ENCODE results near the gene IFIT1B. TPM values are rescaled to one million over a fixed set of nuclear protein-coding genes. Genes with fewer than 3 reads are reported as not detected.

The IFIT1B gene, protein sequence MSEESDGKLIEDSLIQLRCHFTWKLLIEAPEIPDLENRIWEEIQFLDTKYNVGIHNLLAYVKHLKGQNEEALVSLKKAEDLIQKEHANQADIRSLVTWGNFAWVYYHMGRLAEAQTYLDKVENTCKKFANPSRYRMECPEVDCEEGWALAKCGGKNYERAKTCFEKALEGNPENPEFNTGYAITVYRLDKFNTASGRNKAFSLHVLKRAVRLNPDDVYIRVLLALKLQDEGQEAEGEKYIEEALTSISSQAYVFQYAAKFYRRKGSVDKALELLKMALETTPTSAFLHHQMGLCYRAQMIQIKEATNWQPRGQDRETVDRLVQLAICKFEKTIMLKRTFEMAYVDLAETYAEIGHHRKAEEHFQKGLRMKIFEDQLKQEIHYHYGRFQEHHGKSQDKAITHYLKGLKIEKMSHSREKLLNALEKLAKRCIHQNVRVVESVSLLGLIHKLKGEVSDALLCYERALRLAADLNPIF
- not detected in 2 replicates for total RNA-seq (2021; fragmentation: NEBNext Ultra II Directional; extraction: Animal tissue kit (Norgen Biotek cat#: 25700))
- polyA plus RNA-seq (2011; rRNA removed) = not detected in 2 replicates
- polyA plus RNA-seq (2011; cell fraction: cytosol; rRNA removed) = not detected
- not detected for polyA plus RNA-seq (2011; cell fraction: nucleus; rRNA removed)
- not detected in 4 replicates for polyA plus RNA-seq (2012, experiment 1 of 2)
- not detected for polyA plus RNA-seq (2012, experiment 2 of 2)
- not detected for polyA plus RNA-seq (2013, experiment 1 of 2)
- polyA plus RNA-seq (2013, experiment 2 of 2) = not detected
- polyA minus RNA-seq (2011; rRNA and poly(A)+ RNA removed) = not detected in 2 replicates
- polyA minus RNA-seq (2011; cell fraction: cytosol; rRNA and poly(A)+ RNA removed) = not detected
- not detected for polyA minus RNA-seq (2011; cell fraction: nucleus; rRNA and poly(A)+ RNA removed)
- long read RNA-seq, experiment 1 = 0 reads
- long read RNA-seq, experiment 2 = 0 reads

DNA sequence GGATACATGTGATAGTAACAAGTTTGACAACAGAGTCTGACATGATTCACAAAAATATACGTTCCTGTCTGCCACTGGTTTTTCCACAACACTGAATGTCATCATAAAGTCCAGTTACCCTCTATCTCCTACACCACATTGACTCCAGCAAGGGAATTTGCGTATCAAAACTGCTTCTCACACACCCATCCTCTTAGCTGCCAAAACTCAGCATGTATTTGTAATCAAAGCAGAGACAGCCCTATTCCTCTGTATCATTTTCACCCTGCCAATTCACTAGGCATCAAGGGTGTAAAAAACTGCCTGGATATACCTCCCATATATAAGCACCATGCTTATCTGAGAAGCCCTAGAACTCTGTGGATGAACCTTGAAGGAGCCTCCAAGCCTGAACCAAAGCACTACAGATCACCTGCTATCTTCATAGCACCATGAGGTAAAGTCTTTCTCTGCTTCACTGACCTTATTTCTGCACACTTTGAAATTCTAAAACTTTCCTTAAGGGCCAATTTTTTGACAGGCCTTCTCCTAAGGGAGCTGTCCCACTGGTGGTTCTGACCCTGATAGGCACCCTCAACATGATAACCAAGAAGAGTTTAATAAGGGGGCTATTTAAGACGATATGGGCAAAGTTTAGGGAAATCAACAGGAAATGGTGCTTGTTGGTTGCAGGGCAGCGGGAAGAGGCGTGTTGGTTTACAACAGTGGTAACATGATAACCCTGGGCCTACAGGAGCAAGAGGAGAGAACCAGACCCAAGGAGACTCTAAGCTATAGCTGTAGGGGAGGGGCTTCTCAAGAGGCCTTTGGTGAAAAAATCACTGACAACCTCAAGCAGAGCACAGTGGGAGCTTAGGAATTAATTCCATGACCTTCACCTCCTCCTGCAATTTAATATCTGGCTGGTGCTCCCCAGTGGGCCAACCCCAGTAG, at the start of gene IFIT1B:
Gene IFIT1B (plus strand): TSS at position 352 of the 933 bp plus-strand sequence. CDS start 80 bp downstream, at position 432.
- ChIA-PET CTCF (ENCODE audit: partially characterized antibody) (interaction anchor here (0.9 to 2.7 kb wide), 4 partner anchors 10 to 114 kb away, joined by 3 to 31 read pairs (median 3); no protein-coding TSS in a partner anchor), POLR2A (ENCODE audit: partially characterized antibody) (interaction anchor here (0.6 to 1.2 kb wide), 3 partner anchors 8 to 1026 kb away, joined by 3 to 5 read pairs (median 3); partner anchors contain the start of gene IFIT1)
- no peaks in the 10 kb centered on the region for H3K79me1 ChIP-seq (ENCODE audit: low read depth, low read length)
- DNase-seq (ENCODE audit: low read depth in 1 of 2, low spot score in 2 of 2) (no peak), FAIRE-seq (no peak)
- no peak within 1 kb of the TSS for H3K56ac ChIP-seq (replicated peaks; ENCODE audit: insufficient read length, low read depth, low read length)
- H3K4ac ChIP-seq (replicated peaks; ENCODE audit: insufficient read length, low read depth, low read length) = no peak within 1 kb of the TSS
- no peak within 1 kb of the TSS for H2BK20ac ChIP-seq (ENCODE audit: low read length)
- H3K79me2 ChIP-seq (ENCODE audit: control insufficient read depth in 1 of 2, insufficient read depth in 2 of 2, low read length in 2 of 2) = no peaks in the 10 kb centered on the region
- H3K27ac ChIP-seq (ENCODE audit: low read depth, low read length) = no peak within 1 kb of the TSS
- H2BK12ac ChIP-seq (ENCODE audit: low read depth, low read length) = peak within 1 kb of the TSS; percentile 10; the same call in 1 of the 2 replicates
- no peak within 1 kb of the TSS for H4K8ac ChIP-seq (ENCODE audit: extremely low read depth, insufficient read depth, low read length)
- H2BK5ac ChIP-seq (ENCODE audit: low read depth, low read length) = no peak within 1 kb of the TSS
- H3K23ac ChIP-seq (ENCODE audit: insufficient read length) = no peak within 1 kb of the TSS
- 74% methylated on average over 5 of the region's 5 CpGs; no CpG with 5 or more reads in 1 of the 2 experiments for WGBS, 2 experiments (ENCODE audit: extremely low coverage in 1 of 2, insufficient coverage in 1 of 2, insufficient read length in 1 of 2, insufficient replicate concordance in 2 of 2, low coverage in 1 of 2, low lambda C conversion rate in 2 of 2, missing lambda C conversion rate in 1 of 2)
- H2BK120ac ChIP-seq (replicated peaks; ENCODE audit: low read depth, low read length) = no peak within 1 kb of the TSS
- no peaks in the 10 kb centered on the region for H3K27me3 ChIP-seq (replicated peaks in 1 of 4; ENCODE audit: control insufficient read depth in 3 of 4, extremely low read depth in 1 of 4, insufficient read depth in 3 of 4, low read length in 3 of 4)
- no peak within 1 kb of the TSS for H3K9ac ChIP-seq (replicated peaks in 1 of 4; ENCODE audit: extremely low read depth in 1 of 4, low read depth in 3 of 4, low read length in 3 of 4)
- no peak within 1 kb of the TSS for H3K4me3 ChIP-seq (ENCODE audit: extremely low read depth in 1 of 4, insufficient read depth in 2 of 4, low read depth in 3 of 4, low read length in 4 of 4)
- no peaks in the 10 kb centered on the region for H3K23me2 ChIP-seq (ENCODE audit: low read depth, low read length)
- no peak within 1 kb of the TSS for H3K14ac ChIP-seq (ENCODE audit: insufficient read length)
- H2AK5ac ChIP-seq (ENCODE audit: low read depth, low read length) = no peak within 1 kb of the TSS
- H3K4me2 ChIP-seq (ENCODE audit: insufficient read depth in 1 of 2, low read depth in 2 of 2, low read length in 2 of 2) = no peak within 1 kb of the TSS
- H4K20me1 ChIP-seq (replicated peaks in 1 of 2; ENCODE audit: control insufficient read depth in 1 of 2, insufficient read depth in 2 of 2, low read length in 2 of 2) = no peaks in the 10 kb centered on the region
- H4K5ac ChIP-seq (ENCODE audit: insufficient read length, low read depth, low read length) = no peak within 1 kb of the TSS
- H4K91ac ChIP-seq (replicated peaks; ENCODE audit: insufficient read length, low read length) = no peak within 1 kb of the TSS
- no peaks in the 10 kb centered on the region for H3K36me3 ChIP-seq (ENCODE audit: control insufficient read depth in 2 of 4, insufficient read depth in 4 of 4, low read length in 3 of 4)
- H3K18ac ChIP-seq (ENCODE audit: extremely low read depth, low read length) = no peak within 1 kb of the TSS
- no peak within 1 kb of the TSS for H2BK15ac ChIP-seq (ENCODE audit: low read length)
- H3K4me1 ChIP-seq (replicated peaks in 1 of 4; ENCODE audit: control insufficient read depth in 3 of 4, insufficient read depth in 4 of 4, low read length in 3 of 4) = peaks cover 0 to 4% (median 0%) of the 10 kb centered on the region in 4 experiments; a peak in 2 of 7 replicates
- no peak within 1 kb of the TSS; the same call in 1 of the 2 replicates for H2AFZ ChIP-seq (ENCODE audit: low read length)
- no peaks in the 10 kb centered on the region for H3K9me3 ChIP-seq (ENCODE audit: insufficient read depth in 2 of 2, low read depth in 1 of 2, low read length in 1 of 2)
- TF ChIP-seq KDM5A (IDR thresholded peaks at IDR 0.05; ENCODE audit: low read length) (no peak), CBX5 (IDR thresholded peaks at IDR 0.05; ENCODE audit: low read depth, low read length) (no peak), POLR2AphosphoS5 (IDR thresholded peaks at IDR 0.05; ENCODE audit: low read depth, low read length) (no peak)
- TF ChIP-seq, protein P1, sequence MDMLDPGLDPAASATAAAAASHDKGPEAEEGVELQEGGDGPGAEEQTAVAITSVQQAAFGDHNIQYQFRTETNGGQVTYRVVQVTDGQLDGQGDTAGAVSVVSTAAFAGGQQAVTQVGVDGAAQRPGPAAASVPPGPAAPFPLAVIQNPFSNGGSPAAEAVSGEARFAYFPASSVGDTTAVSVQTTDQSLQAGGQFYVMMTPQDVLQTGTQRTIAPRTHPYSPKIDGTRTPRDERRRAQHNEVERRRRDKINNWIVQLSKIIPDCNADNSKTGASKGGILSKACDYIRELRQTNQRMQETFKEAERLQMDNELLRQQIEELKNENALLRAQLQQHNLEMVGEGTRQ (IDR thresholded peaks at IDR 0.05; ENCODE audit: low read length) = no peak
- TF ChIP-seq, protein P2, sequence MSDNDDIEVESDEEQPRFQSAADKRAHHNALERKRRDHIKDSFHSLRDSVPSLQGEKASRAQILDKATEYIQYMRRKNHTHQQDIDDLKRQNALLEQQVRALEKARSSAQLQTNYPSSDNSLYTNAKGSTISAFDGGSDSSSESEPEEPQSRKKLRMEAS (IDR thresholded peaks at IDR 0.05) = no peak

Measured in H1 (cell line).